ENCODE results near the gene PTGDS.
A peak's percentile ranks its signal among the peaks of the same experiment; 100 is the strongest.

PTGDS gene

GRCh38 chr9:136992819-136993369 lies 15.6 kb downstream of the PTGDS start:
- DNase-seq = no peak

GRCh38 chr9:136994180-136994887 lies 17.0 kb downstream of the PTGDS start:
- DNase-seq = no peak

- DNase-seq = no peak
These were observed 17.6 kb downstream of the PTGDS start for GRCh38 chr9:136994888-136995230.

GRCh38 chr9:136995362-136995761 lies 18.1 kb downstream of the PTGDS start:
- no peak for DNase-seq

- no peak for DNase-seq
These were observed 18.5 kb downstream of the PTGDS start for GRCh38 chr9:136995772-136996311.

- peak; percentile 61 to 63 for DNase-seq
These were observed 19.3 kb downstream of the PTGDS start, which contains the start of gene CLIC3 for GRCh38 chr9:136996361-136997292. Gene CLIC3 (minus strand): TSS chr9:136996568. CDS start chr9:136996543, 25 bp downstream.

- peak; percentile 9 to 15 for DNase-seq
These were observed 20.1 kb downstream of the PTGDS start for GRCh38 chr9:136997371-136997770.

- peak; percentile 56 to 61 for DNase-seq
These were observed 20.5 kb downstream of the PTGDS start for GRCh38 chr9:136997830-136998234.

GRCh38 chr9:137000177-137000930 lies 23.1 kb downstream of the PTGDS start:
- peak; percentile 12 to 47 for DNase-seq

- no peak for DNase-seq
These were observed 24.7 kb downstream of the PTGDS start for GRCh38 chr9:137001857-137002645.

- no peak for DNase-seq
These were observed 25.3 kb downstream of the PTGDS start for GRCh38 chr9:137002646-137003041.

GRCh38 chr9:137004285-137004684 lies 27.0 kb downstream of the PTGDS start:
- peak in 1 of 2 donors; percentile 39 for DNase-seq

- DNase-seq = no peak
These were observed 29.1 kb downstream of the PTGDS start for GRCh38 chr9:137006116-137007003.

- DNase-seq = no peak
These were observed 30.0 kb downstream of the PTGDS start for GRCh38 chr9:137007108-137007815.

- DNase-seq = no peak
These were observed 30.5 kb downstream of the PTGDS start for GRCh38 chr9:137007816-137008270.

- DNase-seq = no peak
These were observed 31.0 kb downstream of the PTGDS start for GRCh38 chr9:137008312-137008711.

GRCh38 chr9:137009217-137009616 lies 31.9 kb downstream of the PTGDS start:
- no peak for DNase-seq

GRCh38 chr9:137009938-137010732 lies 32.8 kb downstream of the PTGDS start:
- no peak for DNase-seq

- DNase-seq = no peak
These were observed 33.9 kb downstream of the PTGDS start for GRCh38 chr9:137011156-137011555.
